RKO (cell line): ENCODE results near the gene ADGRL3.
"Not testable (repeated sequence)": the region's sequence is repeated elsewhere in the genome, so short reads cannot be mapped to it uniquely, and the experiment has no call there.

Experiments
- DNase-seq: peaks from one replicate; pipeline ENCODE4 v3.0.0-alpha.2; 2016; ENCODE audit warnings: low spot score

ADGRL3 gene

GRCh38 chr4:61757983-61758382, 557.9 kb downstream of the ADGRL3 start:
- not testable (repeated sequence) for DNase-seq

- not testable (repeated sequence) for DNase-seq
Measured at GRCh38 chr4:61758596-61758995, 558.5 kb downstream of the ADGRL3 start.

GRCh38 chr4:61759245-61759644, 559.1 kb downstream of the ADGRL3 start:
- not testable (repeated sequence) for DNase-seq

- not testable (repeated sequence) for DNase-seq
Measured at GRCh38 chr4:61759885-61760284, 559.8 kb downstream of the ADGRL3 start.

GRCh38 chr4:61760820-61761219, 560.7 kb downstream of the ADGRL3 start:
- no peak for DNase-seq

- no peak for DNase-seq
Measured at GRCh38 chr4:61762722-61763627, 562.8 kb downstream of the ADGRL3 start.

GRCh38 chr4:61763682-61764081, 563.6 kb downstream of the ADGRL3 start:
- no peak for DNase-seq

- not testable (repeated sequence) for DNase-seq
Measured at GRCh38 chr4:61764090-61764489, 564.0 kb downstream of the ADGRL3 start.

- not testable (repeated sequence) for DNase-seq
Measured at GRCh38 chr4:61769444-61770167, 569.5 kb downstream of the ADGRL3 start.

GRCh38 chr4:61770456-61770855, 570.3 kb downstream of the ADGRL3 start:
- no peak for DNase-seq

GRCh38 chr4:61771056-61771455, 570.9 kb downstream of the ADGRL3 start:
- DNase-seq = no peak

GRCh38 chr4:61772126-61772525, 572.0 kb downstream of the ADGRL3 start:
- peak; percentile 14 for DNase-seq

GRCh38 chr4:61773655-61774245, 573.6 kb downstream of the ADGRL3 start:
- no peak for DNase-seq

- DNase-seq = no peak
Measured at GRCh38 chr4:61782133-61782532, 582.0 kb downstream of the ADGRL3 start.

- no peak for DNase-seq
Measured at GRCh38 chr4:61783050-61783449, 582.9 kb downstream of the ADGRL3 start.

GRCh38 chr4:61785761-61786160, 585.6 kb downstream of the ADGRL3 start:
- DNase-seq = no peak

- DNase-seq = no peak
Measured at GRCh38 chr4:61786211-61786610, 586.1 kb downstream of the ADGRL3 start.

GRCh38 chr4:61795998-61796397, 595.9 kb downstream of the ADGRL3 start:
- DNase-seq = no peak

- DNase-seq = no peak
Measured at GRCh38 chr4:61799794-61800193, 599.7 kb downstream of the ADGRL3 start.

- no peak for DNase-seq
Measured at GRCh38 chr4:61805227-61805626, 605.1 kb downstream of the ADGRL3 start.

- DNase-seq = peak; percentile 50
Measured at GRCh38 chr4:61805979-61806378, 605.9 kb downstream of the ADGRL3 start.

- DNase-seq = no peak
Measured at GRCh38 chr4:61812171-61812570, 612.0 kb downstream of the ADGRL3 start.

- no peak for DNase-seq
Measured at GRCh38 chr4:61817071-61817470, 616.9 kb downstream of the ADGRL3 start.
